Measurements from ENCODE around the gene GRPEL2. TPM values are rescaled to one million over a fixed set of nuclear protein-coding genes. Genes with fewer than 3 reads are reported as not detected.

GRPEL2 gene
- total and polyA plus RNA-seq, 7 donors, result 2.5 to 16.3 (median 8.8) TPM

- TF ChIP-seq EP300 (IDR thresholded peaks at IDR 0.05) (no peak), CTCF (IDR thresholded peaks at IDR 0.05) (peak; percentile 48 to 77 (median 68))
- no peaks in the 10 kb centered on the region for H3K9me3 ChIP-seq
- H3K4me3 ChIP-seq, result no peak overlapping the region
- H3K36me3 ChIP-seq, result no peaks in the 10 kb centered on the region
- H3K4me1 ChIP-seq, result peaks cover 0 to 24% (median 17%) of the 10 kb centered on the region in 4 donors
- peak overlapping the region in 3 of 4 donors; percentile 9 to 64 (median 40) for H3K27ac ChIP-seq
- no peaks in the 10 kb centered on the region for H3K27me3 ChIP-seq
- WGBS, 2 donors, result 83 to 88% methylated on average over 14 of the region's 14 CpGs
- no peak for DNase-seq
- intact Hi-C loops (cut with DNase I), result loop anchor here (5.0 kb wide), 2 partner anchors 50 to 250 kb away; no protein-coding TSS in a partner anchor
Observed at GRCh38 chr5:149317281-149318048, 27.8 kb upstream of the GRPEL2 start.

- Histone ChIP-seq H3K36me3 (no peaks in the 10 kb centered on the region), H3K4me3 (no peak overlapping the region), H3K9me3 (no peaks in the 10 kb centered on the region), H3K27me3 (no peaks in the 10 kb centered on the region), H3K4me1 (peaks cover 0 to 27% (median 19%) of the 10 kb centered on the region in 4 donors), H3K27ac (peak overlapping the region in 1 of 4 donors; percentile 81)
- TF ChIP-seq POLR2A (IDR thresholded peaks at IDR 0.05) (no peak), CTCF (IDR thresholded peaks at IDR 0.05) (no peak), EP300 (IDR thresholded peaks at IDR 0.05) (no peak), POLR2AphosphoS5 (IDR thresholded peaks at IDR 0.05) (no peak)
- DNase-seq, result no peak
- intact Hi-C loops (cut with DNase I), result loop anchor here (5.0 kb wide), 2 partner anchors 48 to 248 kb away; no protein-coding TSS in a partner anchor
- WGBS, 2 donors, result 93 to 96% methylated on average over 3 of the region's 3 CpGs
Observed at GRCh38 chr5:149319174-149319573, 26.1 kb upstream of the GRPEL2 start.

- intact Hi-C loops (cut with DNase I), result loop anchor here (1.0 kb wide), 1 partner anchor 23 kb away; no protein-coding TSS in a partner anchor
- H3K27me3 ChIP-seq, result no peaks in the 10 kb centered on the region
- peak overlapping the region; percentile 64 to 81 (median 77) for H3K27ac ChIP-seq
- no peaks in the 10 kb centered on the region for H3K36me3 ChIP-seq
- H3K9me3 ChIP-seq, result no peaks in the 10 kb centered on the region
- TF ChIP-seq CTCF (IDR thresholded peaks at IDR 0.05) (no peak), POLR2AphosphoS5 (IDR thresholded peaks at IDR 0.05) (peak in 3 of 4 donors; percentile 25 to 36 (median 36)), EP300 (IDR thresholded peaks at IDR 0.05) (no peak), POLR2A (IDR thresholded peaks at IDR 0.05) (no peak)
- DNase-seq, result peak; percentile 92
- no peak overlapping the region for H3K4me3 ChIP-seq
- WGBS, 2 donors, result 11 to 42% methylated on average over 4 of the region's 4 CpGs
- H3K4me1 ChIP-seq, result peaks cover 0 to 27% (median 19%) of the 10 kb centered on the region in 4 donors
Observed at GRCh38 chr5:149320791-149321330, 24.4 kb upstream of the GRPEL2 start.

- no peak for DNase-seq
- no peaks in the 10 kb centered on the region for H3K9me3 ChIP-seq
- no peak overlapping the region for H3K4me3 ChIP-seq
- 34 to 72% methylated on average over 12 of the region's 12 CpGs for WGBS, 2 donors
- H3K27me3 ChIP-seq, result no peaks in the 10 kb centered on the region
- intact Hi-C loops (cut with DNase I), result no loop called here
- TF ChIP-seq POLR2AphosphoS5 (IDR thresholded peaks at IDR 0.05) (no peak), EP300 (IDR thresholded peaks at IDR 0.05) (no peak), CTCF (IDR thresholded peaks at IDR 0.05) (no peak), POLR2A (IDR thresholded peaks at IDR 0.05) (no peak)
- peak overlapping the region in 3 of 4 donors; percentile 8 to 60 (median 40) for H3K27ac ChIP-seq
- no peaks in the 10 kb centered on the region for H3K36me3 ChIP-seq
- H3K4me1 ChIP-seq, result peaks cover 0 to 23% (median 14%) of the 10 kb centered on the region in 4 donors
Observed at GRCh38 chr5:149322518-149322917, 22.8 kb upstream of the GRPEL2 start.

Measured in sigmoid colon (tissue), 7 donors.